Gastroesophageal sphincter (tissue), 3 donors: ENCODE data around the gene PHACTR1.

Experiments used
- EP300 ChIP-seq: sonication (generic); formaldehyde crosslinking; IDR thresholded peaks from one replicate; pipeline ENCODE4 v1.6.1; 2017; ENCODE audit warnings: antibody characterized with exemption, mild to moderate bottlenecking
- POLR2A ChIP-seq, 2 donors: fragments of 450-650 bp; IDR thresholded peaks; one replicate each; pipeline ENCODE4 v1.6.1; 2017; ENCODE audit warnings: antibody characterized with exemption in 2 of 2, mild to moderate bottlenecking in 2 of 2, moderate library complexity in 1 of 2
- POLR2AphosphoS5 ChIP-seq: sonication (generic); formaldehyde crosslinking; IDR thresholded peaks from one replicate; pipeline ENCODE4 v1.6.1; 2017; ENCODE audit warnings: antibody characterized with exemption
- TF ChIP-seq, protein P1 (sequence below), 4 experiments: fragments of 200-600 bp in 2 of 4; fragments of 450-650 bp in 2 of 4; sonication (generic) in 1 of 4; IDR thresholded peaks; one replicate each; pipeline ENCODE4 v1.5.1; 2017 to 2019; ENCODE audit warnings: antibody characterized with exemption in 4 of 4, mild to moderate bottlenecking in 2 of 4, moderate library complexity in 2 of 4

DNA sequence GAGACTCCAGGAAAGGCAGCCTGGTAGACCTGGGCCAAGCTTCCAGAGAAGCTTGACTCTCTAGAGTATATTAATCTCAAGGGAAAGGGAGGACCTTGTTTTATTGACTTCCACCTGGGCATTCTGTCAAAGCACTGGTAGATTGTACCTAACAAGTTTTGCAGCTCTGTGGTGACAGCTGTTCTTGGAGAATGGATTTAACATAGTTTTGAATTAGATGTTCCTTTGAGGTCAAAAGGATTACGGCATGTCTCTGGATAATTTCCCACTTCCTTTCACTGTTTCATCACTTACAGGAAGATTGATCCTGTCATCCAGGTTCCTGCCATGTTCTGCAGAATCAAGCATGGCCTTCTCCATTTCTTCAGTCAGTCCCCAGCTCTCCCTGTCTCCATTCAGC, 246.0 kb downstream of the PHACTR1 start:
- TF ChIP-seq POLR2AphosphoS5 (no peak), EP300 (no peak), POLR2A (IDR thresholded peaks at IDR 0.05) (no peak)
- TF ChIP-seq, protein P1, sequence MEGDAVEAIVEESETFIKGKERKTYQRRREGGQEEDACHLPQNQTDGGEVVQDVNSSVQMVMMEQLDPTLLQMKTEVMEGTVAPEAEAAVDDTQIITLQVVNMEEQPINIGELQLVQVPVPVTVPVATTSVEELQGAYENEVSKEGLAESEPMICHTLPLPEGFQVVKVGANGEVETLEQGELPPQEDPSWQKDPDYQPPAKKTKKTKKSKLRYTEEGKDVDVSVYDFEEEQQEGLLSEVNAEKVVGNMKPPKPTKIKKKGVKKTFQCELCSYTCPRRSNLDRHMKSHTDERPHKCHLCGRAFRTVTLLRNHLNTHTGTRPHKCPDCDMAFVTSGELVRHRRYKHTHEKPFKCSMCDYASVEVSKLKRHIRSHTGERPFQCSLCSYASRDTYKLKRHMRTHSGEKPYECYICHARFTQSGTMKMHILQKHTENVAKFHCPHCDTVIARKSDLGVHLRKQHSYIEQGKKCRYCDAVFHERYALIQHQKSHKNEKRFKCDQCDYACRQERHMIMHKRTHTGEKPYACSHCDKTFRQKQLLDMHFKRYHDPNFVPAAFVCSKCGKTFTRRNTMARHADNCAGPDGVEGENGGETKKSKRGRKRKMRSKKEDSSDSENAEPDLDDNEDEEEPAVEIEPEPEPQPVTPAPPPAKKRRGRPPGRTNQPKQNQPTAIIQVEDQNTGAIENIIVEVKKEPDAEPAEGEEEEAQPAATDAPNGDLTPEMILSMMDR (IDR thresholded peaks at IDR 0.05): no peak
